K562 (cell line): ENCODE results near the gene CDT1. TPM values are rescaled to one million over a fixed set of nuclear protein-coding genes. Genes with fewer than 3 reads are reported as not detected.

Experiments used
- ATAC-seq: fragments of 200-7000 bp; cut with Tn5 transposase; 3 replicates; pipeline ENCODE4 v1.9.1; 2020; ENCODE audit warnings: moderate library complexity
- BruUV-seq: library from RNA; stranded (reverse); fragments of 400-500 nt; replicated peaks from 2 replicates; lab custom pipeline; 2021; lab: Mats Ljungman, UMichigan
- CTCF ChIA-PET: fragments of 300-600 bp; formaldehyde crosslinking; extraction: SDS; loops from one replicate; lab custom pipeline; 2021; ENCODE audit warnings: low intra/inter-chr PET ratio; lab: Yijun Ruan, JAX
- POLR2A ChIA-PET: fragments of 300-600, 350-650 bp; sonication (Branson Sonifier 250); formaldehyde crosslinking; extraction: SDS; loops from one replicate; lab custom pipeline; 2021; ENCODE audit warnings: antibody characterized with exemption, inconsistent platforms; lab: Yijun Ruan, JAX
- DNase-seq, 4 experiments: peaks; one replicate each; pipeline versions ENCODE4 v3.0.0 to v3.0.0-alpha.2; 2011 to 2018; ENCODE audit warnings: low spot score in 3 of 4, mixed read lengths in 3 of 4; ENCODE audit errors: extremely low read depth in 1 of 4
- FAIRE-seq: peaks from 2 replicates; lab custom pipeline; 2011; peaks lifted over from hg19 to GRCh38; lab: Jason Lieb, UNC
- H2AFZ ChIP-seq: 2 replicates; pipeline ENCODE4 v1.6.0; 2011; ENCODE audit warnings: low read depth, low read length, control low read depth, inconsistent platforms
- H3K27ac ChIP-seq: fragments of 200-600 bp; 3 replicates; pipeline ENCODE4 v1.8.0; 2011; ENCODE audit warnings: low read depth, mild to moderate bottlenecking, control low read depth, inconsistent platforms, low read length, moderate library complexity, mixed read lengths; ENCODE audit errors: extremely low read depth
- H3K27me3 ChIP-seq, 2 experiments: fragments of 300-600 bp in 1 of 2; 2 replicates in 1 of 2; 3 replicates in 1 of 2; pipeline versions ENCODE4 v1.6.0 to v1.8.0; 2011; ENCODE audit warnings: inconsistent platforms in 2 of 2, low read length in 2 of 2, mild to moderate bottlenecking in 1 of 2, mixed read lengths in 1 of 2, moderate library complexity in 1 of 2; ENCODE audit not compliant: control insufficient read depth in 2 of 2, insufficient read depth in 2 of 2
- H3K36me3 ChIP-seq: fragments of 300-600 bp; 3 replicates; pipeline ENCODE4 v1.8.0; 2011; ENCODE audit warnings: mild to moderate bottlenecking, low read length, inconsistent platforms; ENCODE audit not compliant: control insufficient read depth, insufficient read depth
- H3K4me1 ChIP-seq, 2 experiments: fragments of 200-600 bp in 1 of 2; replicated peaks in 1 of 2; 2 replicates in 1 of 2; 3 replicates in 1 of 2; pipeline versions ENCODE4 v1.5.1 to v1.8.0; 2011; ENCODE audit warnings: inconsistent platforms in 2 of 2, low read length in 2 of 2, mild to moderate bottlenecking in 1 of 2, mixed read lengths in 1 of 2, moderate library complexity in 1 of 2; ENCODE audit not compliant: control insufficient read depth in 2 of 2, insufficient read depth in 2 of 2
- H3K4me2 ChIP-seq: 2 replicates; pipeline ENCODE4 v1.6.1; 2011; ENCODE audit warnings: low read length, control low read depth, inconsistent platforms, mixed read lengths; ENCODE audit not compliant: insufficient read depth
- H3K4me3 ChIP-seq: fragments of 200-600 bp; sonication (generic), shearing (Covaris generic); 2 replicates; pipeline ENCODE4 v1.5.1; 2016; ENCODE audit warnings: control low read depth, inconsistent platforms
- H3K79me2 ChIP-seq: fragments of 200-600 bp; 3 replicates; pipeline ENCODE4 v1.8.0; 2011; ENCODE audit warnings: low read length, inconsistent platforms; ENCODE audit not compliant: control insufficient read depth, insufficient read depth
- H3K9ac ChIP-seq, 2 experiments: 2 replicates each; pipeline versions ENCODE4 v1.6.0 to v1.6.1; 2011; ENCODE audit warnings: low read depth in 2 of 2, low read length in 2 of 2, control low read depth in 1 of 2, inconsistent platforms in 1 of 2, mild to moderate bottlenecking in 1 of 2, mixed read lengths in 1 of 2; ENCODE audit not compliant: insufficient read depth in 1 of 2
- H3K9me1 ChIP-seq: one replicate; pipeline ENCODE4 v1.6.0; 2011; ENCODE audit warnings: inconsistent platforms, mild to moderate bottlenecking, low read length, moderate library complexity; ENCODE audit not compliant: control insufficient read depth, insufficient read depth
- H3K9me3 ChIP-seq: replicated peaks from 2 replicates; pipeline ENCODE4 v1.5.1; 2011; ENCODE audit warnings: low read depth, low read length, inconsistent platforms; ENCODE audit not compliant: control insufficient read depth, insufficient read depth
- H4K20me1 ChIP-seq: replicated peaks from 2 replicates; pipeline ENCODE4 v1.6.1; 2011; ENCODE audit warnings: low read length, inconsistent platforms, mixed read lengths; ENCODE audit not compliant: control insufficient read depth, insufficient read depth
- EHMT2 ChIP-seq: fragments of 450-650 bp; IDR thresholded peaks from 2 replicates; pipeline ENCODE4 v1.6.1; 2018; ENCODE audit warnings: antibody characterized with exemption
- KLF13 ChIP-seq: fragments of 450-650 bp; IDR thresholded peaks from 2 replicates; pipeline ENCODE4 v1.6.1; 2016; ENCODE audit warnings: missing genetic modification characterization, low read depth, mild to moderate bottlenecking, missing compliant biosample characterization, moderate library complexity, borderline replicate concordance
- MEIS2 ChIP-seq: fragments of 450-650 bp; IDR thresholded peaks from 2 replicates; pipeline ENCODE4 v1.6.1; 2014; ENCODE audit warnings: mild to moderate bottlenecking; ENCODE audit not compliant: partially characterized antibody
- NFRKB ChIP-seq: fragments of 450-650 bp; IDR thresholded peaks from 2 replicates; pipeline ENCODE4 v1.6.1; 2016; ENCODE audit warnings: low read depth
- POLR2H ChIP-seq: IDR thresholded peaks from 2 replicates; pipeline ENCODE4 v1.6.1; 2016; ENCODE audit warnings: missing genetic modification characterization, low read depth, mild to moderate bottlenecking, control low read depth, missing compliant biosample characterization, moderate library complexity
- RCOR1 ChIP-seq, 2 experiments: IDR thresholded peaks; 2 replicates each; pipeline ENCODE4 v1.6.1; 2012; ENCODE audit warnings: low read depth in 2 of 2, low read length in 2 of 2, borderline replicate concordance in 1 of 2, improper control_type of control experiment in 1 of 2
- ZNF140 ChIP-seq: fragments of 250-450 bp; sonication (Bioruptor Pico); IDR thresholded peaks from 2 replicates; pipeline ENCODE4 v1.8.0; 2021; ENCODE audit warnings: moderate library complexity, mild to moderate bottlenecking, inconsistent platforms
- WGBS: fragments of 100-300 bp; shearing (Covaris generic); methylation state at CpG from one replicate; pipeline ENCODE4 v1.1.6; 2016; ENCODE audit warnings: low coverage, mixed read lengths; ENCODE audit not compliant: insufficient coverage; ENCODE audit errors: missing lambda C conversion rate; 5-methylcytosine and 5-hydroxymethylcytosine counted together
- in situ Hi-C: fragments of 300-500 bp; cut with MboI; formaldehyde crosslinking; loops from 4 replicates; pipeline ENCODE4 v1.15.0; 2018; ENCODE audit warnings: inconsistent platforms, mixed read lengths
- intact Hi-C: fragments of 100-400 bp; cut with micrococcal nuclease; formaldehyde crosslinking; loops from 2 replicates; pipeline ENCODE4 v1.14.2; 2022
- polyA plus RNA-seq, 8 experiments: library from polyadenylated mRNA; depleted of rRNA in 4 of 8; stranded (reverse) in 5 of 8; unstranded in 3 of 8; fragments of >200 nt; fragmentation: Nextera tagmentation in 2 of 8; fragmentation: Illumina TruSeq in 1 of 8; extraction: Ambion mirVana in 2 of 8; extraction: Trizol in 1 of 8; gene quantifications; 2 replicates each; pipeline versions ENCODE4 v1.2.1 to v1.2.3, GENCODE V29; 2011 to 2014; ENCODE audit warnings: inconsistent platforms in 1 of 8, missing spikeins in 1 of 8
- total RNA-seq, 7 experiments: library from RNA; depleted of rRNA in 6 of 7; stranded (reverse); fragments of >200 nt in 6 of 7; fragmentation: Illumina TruSeq in 2 of 7; extraction: Trizol in 2 of 7; gene quantifications; 2 replicates each; pipeline versions ENCODE4 v1.2.1 to v1.2.3, GENCODE V29; 2011 to 2021; ENCODE audit warnings: low replicate concordance in 1 of 7
- TF ChIP-seq, protein P1 (sequence below): fragments of 250-450 bp; sonication (Bioruptor Pico); IDR thresholded peaks from 2 replicates; pipeline ENCODE4 v1.8.0; 2021; ENCODE audit warnings: mild to moderate bottlenecking, moderate library complexity
- TF ChIP-seq, protein P2 (sequence below), 2 experiments: fragments of 450-650 bp; conservative IDR thresholded peaks; 2 replicates each; pipeline ENCODE4 v1.6.1; 2017; ENCODE audit warnings: mild to moderate bottlenecking in 2 of 2, moderate library complexity in 2 of 2
- TF ChIP-seq, protein P3 (sequence below), 2 experiments: IDR thresholded peaks; 2 replicates each; pipeline ENCODE4 v1.6.1; 2011; ENCODE audit warnings: borderline replicate concordance in 1 of 2, control low read depth in 1 of 2, low read depth in 1 of 2, low read length in 1 of 2, mild to moderate bottlenecking in 1 of 2, mixed read lengths in 1 of 2, moderate library complexity in 1 of 2; ENCODE audit not compliant: insufficient read depth in 1 of 2, insufficient read length in 1 of 2, poor library complexity in 1 of 2, severe bottlenecking in 1 of 2; ENCODE audit errors: extremely low read depth in 1 of 2
- TF ChIP-seq, protein P4 (sequence below): conservative IDR thresholded peaks from 2 replicates; pipeline ENCODE4 v1.6.1; 2011; ENCODE audit warnings: low read depth, mild to moderate bottlenecking, low read length; ENCODE audit not compliant: control insufficient read depth

The CDT1 gene
- total and polyA plus RNA-seq, 9 of the 15 experiments (the other 6 are each of a cell fraction or from before 2014, with no cell fraction given), result 0.92 to 178 (median 14.2) TPM

DNA sequence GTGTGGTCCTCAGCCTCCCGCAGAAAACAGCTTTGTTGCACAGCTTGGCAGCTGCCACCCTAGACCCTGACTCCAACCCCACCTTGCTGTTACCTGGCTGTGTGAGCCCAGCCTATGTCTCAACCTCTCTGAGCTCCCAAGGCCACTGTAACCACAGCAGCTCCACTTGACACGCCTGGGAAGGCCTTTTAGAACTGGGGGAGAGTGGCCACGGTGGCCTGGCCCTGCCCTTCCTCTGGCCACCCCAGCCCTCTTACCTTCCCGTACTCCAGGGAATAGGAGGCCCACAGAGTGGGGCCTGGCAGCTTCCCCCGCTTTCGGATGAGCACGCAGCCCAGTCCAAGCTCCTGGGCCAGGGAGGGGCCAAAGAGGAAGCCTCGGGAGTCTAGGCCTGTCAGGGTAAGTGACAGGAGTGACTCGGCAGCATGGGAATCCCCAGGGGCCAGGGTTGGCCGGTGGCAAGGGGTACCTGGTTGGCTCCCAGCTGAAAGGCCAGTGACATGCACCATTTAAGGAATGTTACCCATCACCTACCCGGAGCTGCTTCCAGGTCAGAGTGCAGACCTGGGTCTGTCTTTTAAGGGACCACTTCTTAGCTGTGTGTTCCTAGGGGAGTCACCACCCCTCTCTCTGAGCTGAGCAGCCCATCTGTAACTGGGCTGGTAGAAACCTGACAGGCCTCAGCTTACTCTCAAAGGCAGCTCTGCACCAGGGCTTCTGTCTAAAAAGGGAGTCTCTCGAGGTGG lies 6.8 kb downstream of the CDT1 start:
- DNase-seq (peak in 2 of 4 experiments; percentile 57 to 75), ATAC-seq (peak; percentile 31), FAIRE-seq (peak; percentile 65)
- Histone ChIP-seq H3K79me2 (peaks cover 55% of the 10 kb centered on the region), H4K20me1 (peaks cover 31% of the 10 kb centered on the region; the same call in 1 of the 2 replicates), H3K4me2 (peak overlapping the region; percentile 96), H3K27ac (peak overlapping the region; percentile 94), H3K4me1 (peaks cover 14 to 82% of the 10 kb centered on the region in 2 experiments), H3K9me1 (no peaks in the 10 kb centered on the region), H3K9ac (peak overlapping the region; percentile 86 to 99), H3K27me3 (no peaks in the 10 kb centered on the region; a peak in 1 of 5 replicates), H3K9me3 (no peaks in the 10 kb centered on the region), H3K36me3 (peaks cover 57% of the 10 kb centered on the region; the same call in 2 of the 3 replicates), H2AFZ (no peak overlapping the region), H3K4me3 (peak overlapping the region; percentile 64)
- intact Hi-C loops (loop anchor here (5.0 to 10.0 kb wide), 3 partner anchors 167 to 697 kb away; partner anchors contain the start of genes CBFA2T3 and SPG7), in situ Hi-C loops (loop anchor here (5.0 to 10.0 kb wide), 2 partner anchors 357 to 404 kb away; partner anchors contain the start of gene ZNF778)
- ChIA-PET CTCF (no interaction called here), POLR2A (interaction anchor here (0.6 to 6.1 kb wide), 19 partner anchors 8 to 765 kb away, joined by 3 to 50 read pairs (median 5); partner anchors contain the start of genes CPNE7, PIEZO1 and ZC3H18)
- 5% methylated on average over 12 of the region's 12 CpGs for WGBS
- no TSS peak for BruUV-seq
- TF ChIP-seq ZNF140 (CRISPR knock-in tag) (no peak), RCOR1 (IDR thresholded peaks at IDR 0.05; ENCODE audit: borderline replicate concordance in 1 of 2, low read depth in 2 of 2, low read length in 2 of 2) (peak in 1 of 2 experiments; percentile 53; a peak in 1 of 4 replicates), NFRKB (no peak), KLF13 (tag) (no peak), MEIS2 (peak; percentile 63), EHMT2 (no peak), POLR2H (tag) (peak; percentile 62)
- TF ChIP-seq, protein P1, sequence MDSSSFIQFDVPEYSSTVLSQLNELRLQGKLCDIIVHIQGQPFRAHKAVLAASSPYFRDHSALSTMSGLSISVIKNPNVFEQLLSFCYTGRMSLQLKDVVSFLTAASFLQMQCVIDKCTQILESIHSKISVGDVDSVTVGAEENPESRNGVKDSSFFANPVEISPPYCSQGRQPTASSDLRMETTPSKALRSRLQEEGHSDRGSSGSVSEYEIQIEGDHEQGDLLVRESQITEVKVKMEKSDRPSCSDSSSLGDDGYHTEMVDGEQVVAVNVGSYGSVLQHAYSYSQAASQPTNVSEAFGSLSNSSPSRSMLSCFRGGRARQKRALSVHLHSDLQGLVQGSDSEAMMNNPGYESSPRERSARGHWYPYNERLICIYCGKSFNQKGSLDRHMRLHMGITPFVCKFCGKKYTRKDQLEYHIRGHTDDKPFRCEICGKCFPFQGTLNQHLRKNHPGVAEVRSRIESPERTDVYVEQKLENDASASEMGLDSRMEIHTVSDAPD (CRISPR knock-in tag), result no peak
- TF ChIP-seq, protein P2, sequence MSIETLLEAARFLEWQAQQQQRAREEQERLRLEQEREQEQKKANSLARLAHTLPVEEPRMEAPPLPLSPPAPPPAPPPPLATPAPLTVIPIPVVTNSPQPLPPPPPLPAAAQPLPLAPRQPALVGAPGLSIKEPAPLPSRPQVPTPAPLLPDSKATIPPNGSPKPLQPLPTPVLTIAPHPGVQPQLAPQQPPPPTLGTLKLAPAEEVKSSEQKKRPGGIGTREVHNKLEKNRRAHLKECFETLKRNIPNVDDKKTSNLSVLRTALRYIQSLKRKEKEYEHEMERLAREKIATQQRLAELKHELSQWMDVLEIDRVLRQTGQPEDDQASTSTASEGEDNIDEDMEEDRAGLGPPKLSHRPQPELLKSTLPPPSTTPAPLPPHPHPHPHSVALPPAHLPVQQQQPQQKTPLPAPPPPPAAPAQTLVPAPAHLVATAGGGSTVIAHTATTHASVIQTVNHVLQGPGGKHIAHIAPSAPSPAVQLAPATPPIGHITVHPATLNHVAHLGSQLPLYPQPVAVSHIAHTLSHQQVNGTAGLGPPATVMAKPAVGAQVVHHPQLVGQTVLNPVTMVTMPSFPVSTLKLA (conservative IDR thresholded peaks at IDR 0.05), result peak; percentile 25 to 74
- TF ChIP-seq, protein P3, sequence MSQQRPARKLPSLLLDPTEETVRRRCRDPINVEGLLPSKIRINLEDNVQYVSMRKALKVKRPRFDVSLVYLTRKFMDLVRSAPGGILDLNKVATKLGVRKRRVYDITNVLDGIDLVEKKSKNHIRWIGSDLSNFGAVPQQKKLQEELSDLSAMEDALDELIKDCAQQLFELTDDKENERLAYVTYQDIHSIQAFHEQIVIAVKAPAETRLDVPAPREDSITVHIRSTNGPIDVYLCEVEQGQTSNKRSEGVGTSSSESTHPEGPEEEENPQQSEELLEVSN (IDR thresholded peaks at IDR 0.05; ENCODE audit: borderline replicate concordance in 1 of 2, extremely low read depth in 1 of 2, insufficient read depth in 1 of 2, insufficient read length in 1 of 2, low read depth in 1 of 2, low read length in 1 of 2, poor library complexity in 1 of 2, severe bottlenecking in 1 of 2), result peak in 1 of 2 experiments; percentile 29
- TF ChIP-seq, protein P4, sequence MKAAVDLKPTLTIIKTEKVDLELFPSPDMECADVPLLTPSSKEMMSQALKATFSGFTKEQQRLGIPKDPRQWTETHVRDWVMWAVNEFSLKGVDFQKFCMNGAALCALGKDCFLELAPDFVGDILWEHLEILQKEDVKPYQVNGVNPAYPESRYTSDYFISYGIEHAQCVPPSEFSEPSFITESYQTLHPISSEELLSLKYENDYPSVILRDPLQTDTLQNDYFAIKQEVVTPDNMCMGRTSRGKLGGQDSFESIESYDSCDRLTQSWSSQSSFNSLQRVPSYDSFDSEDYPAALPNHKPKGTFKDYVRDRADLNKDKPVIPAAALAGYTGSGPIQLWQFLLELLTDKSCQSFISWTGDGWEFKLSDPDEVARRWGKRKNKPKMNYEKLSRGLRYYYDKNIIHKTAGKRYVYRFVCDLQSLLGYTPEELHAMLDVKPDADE, result 0 out of 2 replicates have a peak, but pooled peaks have one; percentile 46
